Heart right ventricle (tissue), 16 donors: ENCODE results near the gene PLCG1. TPM values are rescaled to one million over a fixed set of nuclear protein-coding genes. Genes with fewer than 3 reads are reported as not detected.

Experiments used
- ATAC-seq, 8 donors: fragments of 200-7000 bp; cut with Tn5 transposase; one replicate each; pipeline ENCODE4 v1.9.1; 2020; ENCODE audit warnings: mild to moderate bottlenecking in 8 of 8, moderate library complexity in 8 of 8, moderate number of reproducible peaks in 1 of 8
- DNase-seq, 2 donors: peaks; one replicate each; pipeline ENCODE4 v3.0.0-alpha.2; 2020
- H3K27ac ChIP-seq, 10 donors: fragments of 200-600 bp; sonication (generic) in 2 of 10; one replicate each; pipeline versions ENCODE4 v1.5.0 to v1.8.0; 2020 to 2022; ENCODE audit warnings: mild to moderate bottlenecking in 3 of 10
- H3K27me3 ChIP-seq, 7 donors: fragments of 200-600 bp; one replicate each; pipeline ENCODE4 v1.8.0; 2021 to 2022; ENCODE audit warnings: mild to moderate bottlenecking in 2 of 7
- H3K36me3 ChIP-seq, 9 donors: fragments of 200-600 bp; sonication (generic) in 1 of 9; one replicate each; pipeline versions ENCODE4 v1.5.0 to v1.8.0; 2020 to 2022; ENCODE audit warnings: mild to moderate bottlenecking in 2 of 9
- H3K4me1 ChIP-seq, 9 donors: fragments of 200-600 bp; sonication (generic) in 1 of 9; one replicate each; pipeline versions ENCODE4 v1.5.0 to v1.8.0; 2020 to 2022; ENCODE audit warnings: mild to moderate bottlenecking in 4 of 9
- H3K4me3 ChIP-seq, 10 donors: fragments of 200-600 bp; sonication (generic) in 2 of 10; one replicate each; pipeline versions ENCODE4 v1.5.0 to v1.8.0; 2020 to 2022; ENCODE audit warnings: mild to moderate bottlenecking in 7 of 10, moderate library complexity in 2 of 10
- H3K9me3 ChIP-seq, 11 donors: fragments of 200-600 bp in 10 of 11; sonication (generic) in 2 of 11; one replicate each; pipeline versions ENCODE4 v1.5.0 to v1.8.0; 2013 to 2022; ENCODE audit warnings: mild to moderate bottlenecking in 2 of 11, control low read depth in 1 of 11, moderate library complexity in 1 of 11
- CTCF ChIP-seq, 9 donors: fragments of 200-600 bp; sonication (generic) in 2 of 9; IDR thresholded peaks; one replicate each; pipeline versions ENCODE4 v1.5.0 to v1.8.0; 2021 to 2022; ENCODE audit warnings: antibody characterized with exemption in 9 of 9, mild to moderate bottlenecking in 5 of 9, moderate library complexity in 1 of 9
- WGBS, 2 donors: extraction: QIAGEN DNeasy Blood & Tissue Kit; methylation state at CpG; one replicate each; pipeline ENCODE4 v1.1.7; 2013; ENCODE audit warnings: inconsistent platforms in 1 of 2; 5-methylcytosine and 5-hydroxymethylcytosine counted together
- intact Hi-C, 10 donors: fragments of 100-400 bp; cut with DNase I; formaldehyde crosslinking; loops; one replicate each; pipeline versions ENCODE4 v1.11.1 to v1.14.2; 2022
- polyA plus RNA-seq, 2 donors: library from polyadenylated mRNA; stranded (reverse); fragments of 200-250 nt; gene quantifications; one replicate each; pipeline ENCODE4 v1.2.3, GENCODE V29; 2013
- total RNA-seq, 10 donors: library from RNA; stranded (reverse); fragmentation: NEBNext Ultra II Directional in 3 of 10; extraction: Animal tissue kit (Norgen Biotek cat#: 25700) in 3 of 10; gene quantifications; one replicate each; pipeline versions ENCODE4 v1.2.1 to v1.2.4, GENCODE V29; 2021 to 2023
- donor health status: Arrhythmogenic right ventricular cardiomyopathy.
- donor health status: ischemic (EF 13 %, LVEDD 7.1; RV severe dilation, severe dysfunction).
- donor health status: healthy with polysubstance abuse.
- donor health status: DM: no; HTN: yes; CAD: no.
- donor health status: DM: no; HTN: no; CAD: no.
- donor health status: ischemic (EF 25% LVEDD 6.9; RV normal size, moderate dysfunction).
- donor health status: ischemic (EF 25% LVEDD 5.7; RV mildly dilated, moderate dysfunction).
- donor health status: healthy.
- donor health status: DM: yes; HTN: yes; CAD: no.
- donor health status: Ischemic cardiomyopathy.
- donor health status: ischemic (EF 35%, LVEDD 5.7; RV mildly dilated, moderate dysfunction).
- donor health status: nonischemic (EF 11% LVEDD 7.7; RV severe dilation, severe dysfunction).
- donor health status: DM: yes; HTN: yes; CAD: no.
- donor health status: PGD.
- donor health status: ischemic (EF 29% LVEDD 5.4; RV normal size, mild dysfunction).
- donor health status: nonischemic (EF 23%, LVEDD 6.1; RV moderate dilation, normal function).

The PLCG1 gene
- total and polyA plus RNA-seq, 12 donors = 36.6 to 81.7 (median 47.9) TPM

GRCh38 chr20:41094353-41095055 lies 42.8 kb upstream of the PLCG1 start:
- Histone ChIP-seq H3K27ac (peak overlapping the region in 1 of 10 donors; percentile 33), H3K4me3 (no peak overlapping the region), H3K36me3 (peaks cover 0 to 94% (median 53%) of the 10 kb centered on the region in 9 donors), H3K4me1 (peaks cover 0 to 15% (median 0%) of the 10 kb centered on the region in 9 donors), H3K27me3 (no peaks in the 10 kb centered on the region), H3K9me3 (no peaks in the 10 kb centered on the region)
- ATAC-seq (peak in 1 of 8 donors; percentile 46), DNase-seq (no peak)
- TF ChIP-seq CTCF (IDR thresholded peaks at IDR 0.05) = no peak
- intact Hi-C loops = loop anchor here (1.0 to 5.0 kb wide), 9 partner anchors 102 to 127 kb away; no protein-coding TSS in a partner anchor
- whole genome bisulfite sequencing, 2 donors = 98% methylated on average over 2 of the region's 2 CpGs

GRCh38 chr20:41095110-41095969 lies 42.0 kb upstream of the PLCG1 start:
- 49 to 51% methylated on average over 7 of the region's 7 CpGs for WGBS, 2 donors

GRCh38 chr20:41098703-41099250 lies 38.6 kb upstream of the PLCG1 start:
- ATAC-seq = peak in 1 of 8 donors; percentile 35
- 77 to 93% methylated on average over 4 of the region's 4 CpGs for WGBS, 2 donors
- intact Hi-C loops = loop anchor here in 2 of 10 donors (5.0 kb wide), 2 partner anchors 126 to 131 kb away; no protein-coding TSS in a partner anchor
- H3K27ac ChIP-seq = no peak overlapping the region
- peaks cover 0 to 15% (median 0%) of the 10 kb centered on the region in 9 donors for H3K4me1 ChIP-seq
- DNase-seq = no peak
- no peak overlapping the region for H3K4me3 ChIP-seq
- H3K9me3 ChIP-seq = no peaks in the 10 kb centered on the region
- TF ChIP-seq CTCF (IDR thresholded peaks at IDR 0.05) = no peak
- no peaks in the 10 kb centered on the region for H3K27me3 ChIP-seq
- peaks cover 0 to 99% (median 68%) of the 10 kb centered on the region in 9 donors for H3K36me3 ChIP-seq

More at GRCh38 chr20:41095110-41095969, 42.0 kb upstream of the PLCG1 start:
- peaks cover 0 to 15% (median 0%) of the 10 kb centered on the region in 9 donors for H3K4me1 ChIP-seq
- ATAC-seq = peak in 7 of 8 donors; percentile 58 to 83 (median 70)
- H3K36me3 ChIP-seq = peaks cover 0 to 94% (median 59%) of the 10 kb centered on the region in 9 donors
- H3K9me3 ChIP-seq = no peaks in the 10 kb centered on the region
- intact Hi-C loops = loop anchor here in 8 of 10 donors (1.0 to 5.0 kb wide), 7 partner anchors 105 to 128 kb away; no protein-coding TSS in a partner anchor
- DNase-seq = peak; percentile 40 to 54
- peak; percentile 69 to 92 (median 87) for TF ChIP-seq CTCF (IDR thresholded peaks at IDR 0.05)
- H3K27me3 ChIP-seq = no peaks in the 10 kb centered on the region
- no peak overlapping the region for H3K4me3 ChIP-seq
- no peak overlapping the region for H3K27ac ChIP-seq

- Histone ChIP-seq H3K4me1 (peaks cover 0 to 3% (median 0%) of the 10 kb centered on the region in 9 donors), H3K9me3 (no peaks in the 10 kb centered on the region), H3K27me3 (no peaks in the 10 kb centered on the region), H3K4me3 (no peak overlapping the region), H3K36me3 (peaks cover 0 to 99% (median 69%) of the 10 kb centered on the region in 9 donors), H3K27ac (no peak overlapping the region)
- no peak for TF ChIP-seq CTCF (IDR thresholded peaks at IDR 0.05)
- 92 to 93% methylated on average over 9 of the region's 9 CpGs for WGBS, 2 donors
- ATAC-seq = no peak
- no peak for DNase-seq
- intact Hi-C loops = no loop called here
Observed at GRCh38 chr20:41100001-41100480, 37.3 kb upstream of the PLCG1 start.
